Activated CD8-positive, alpha-beta T cell treated with anti-CD3 and anti-CD28 coated beads for 36 hours (primary cell): ENCODE data around the gene PTOV1. TPM values are rescaled to one million over a fixed set of nuclear protein-coding genes. Genes with fewer than 3 reads are reported as not detected.

Source experiments
- ATAC-seq: fragments of 200-7000 bp; cut with Tn5 transposase; one replicate; pipeline ENCODE4 v1.10.0; 2021; ENCODE audit warnings: mild to moderate bottlenecking, moderate library complexity
- CTCF ChIA-PET: fragments of 350-600 bp; sonication (Branson Sonifier 250); formaldehyde crosslinking; loops from one replicate; lab custom pipeline; 2021; ENCODE audit warnings: antibody characterized with exemption; lab: Charles Lee
- POLR2A ChIA-PET: fragments of 350-600 bp; sonication (Branson Sonifier 250); formaldehyde crosslinking; loops from one replicate; lab custom pipeline; 2021; ENCODE audit warnings: antibody characterized with exemption; lab: Charles Lee
- DNase-seq: peaks from one replicate; pipeline ENCODE4 v3.0.0-alpha.2; 2020
- H3K27ac Mint-ChIP-seq: one replicate; pipeline ENCODE4 v1.8.0; 2021; ENCODE audit warnings: mild to moderate bottlenecking, mixed read lengths
- H3K27me3 Mint-ChIP-seq: one replicate; pipeline ENCODE4 v1.8.0; 2021; ENCODE audit warnings: mixed read lengths
- H3K36me3 Mint-ChIP-seq: one replicate; pipeline ENCODE4 v1.8.0; 2021; ENCODE audit warnings: low read depth, mixed read lengths
- H3K4me1 Mint-ChIP-seq: one replicate; pipeline ENCODE4 v1.8.0; 2021; ENCODE audit warnings: low read depth, mixed read lengths
- H3K4me3 Mint-ChIP-seq: one replicate; pipeline ENCODE4 v1.8.0; 2021; ENCODE audit warnings: mild to moderate bottlenecking, moderate library complexity, mixed read lengths
- H3K9me3 Mint-ChIP-seq: one replicate; pipeline ENCODE4 v1.8.0; 2021; ENCODE audit warnings: mixed read lengths
- CTCF ChIP-seq: fragments of 200-600 bp; IDR thresholded peaks from one replicate; pipeline ENCODE4 v1.8.0; 2022; ENCODE audit warnings: antibody characterized with exemption, mild to moderate bottlenecking
- intact Hi-C: fragments of 100-400 bp; cut with micrococcal nuclease; formaldehyde crosslinking; loops from one replicate; pipeline ENCODE4 v1.10.0; 2022
- total RNA-seq, 2 experiments: library from RNA; stranded (reverse); gene quantifications; one replicate each; pipeline ENCODE4 v1.2.3, GENCODE V29; 2021

PTOV1 gene
- total RNA-seq, 2 experiments from 2014 or later: 87.4 to 88.5 TPM

GRCh38 chr19:49892716-49893115 is 41.8 kb downstream of the PTOV1 start:
- Mint-ChIP-seq H3K36me3 (peaks cover 11% of the 10 kb centered on the region), H3K4me3 (no peak overlapping the region)
- CTCF ChIA-PET: no interaction called here

DNA sequence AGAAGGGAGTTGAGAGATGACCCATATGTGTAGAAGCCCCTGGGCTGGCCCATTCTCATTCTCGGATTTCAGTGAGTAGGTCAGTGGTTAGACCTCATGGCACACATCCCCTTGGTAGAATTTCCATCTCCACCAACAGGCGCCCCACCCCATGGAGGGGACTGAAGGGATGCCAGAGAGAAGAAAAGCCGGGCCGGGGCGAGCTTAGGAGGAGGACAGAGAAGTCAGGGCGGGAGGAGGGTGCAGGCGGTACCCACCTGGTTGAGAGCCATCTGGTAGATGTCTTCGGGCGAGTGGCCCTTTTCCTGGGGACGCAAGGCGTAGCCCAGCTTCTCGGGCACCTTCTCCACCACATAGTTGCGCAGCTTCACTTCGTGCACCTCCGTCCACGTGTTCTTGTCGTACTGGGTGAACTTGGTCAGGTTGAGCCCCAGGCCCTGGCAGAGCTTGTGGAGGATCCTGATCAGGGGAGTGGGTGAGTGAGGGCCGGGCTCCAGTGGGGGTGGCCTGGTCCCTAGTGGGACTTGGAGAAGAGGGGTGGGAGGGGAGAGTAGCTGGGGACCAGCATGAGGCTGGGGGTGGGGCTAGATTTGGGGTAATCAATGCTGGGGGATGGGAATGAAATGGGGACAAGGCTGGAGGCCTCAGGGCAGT is 43.2 kb downstream of the PTOV1 start:
- Mint-ChIP-seq H3K27ac (peak overlapping the region; percentile 96), H3K27me3 (no peaks in the 10 kb centered on the region), H3K9me3 (no peaks in the 10 kb centered on the region), H3K36me3 (peaks cover 6% of the 10 kb centered on the region), H3K4me3 (peak overlapping the region; percentile 75), H3K4me1 (peaks cover 64% of the 10 kb centered on the region)
- no peak for TF ChIP-seq CTCF
- ChIA-PET CTCF (interaction anchor here (1.7 kb wide), 1 partner anchor 221 kb away, joined by 4 read pairs; no protein-coding TSS in a partner anchor), POLR2A (interaction anchor here (0.6 to 8.9 kb wide), 5 partner anchors 12 to 889 kb away, joined by 3 to 48 read pairs (median 4); partner anchors contain the start of genes ATF5 and NUP62)
- intact Hi-C loops: no loop called here
- no peak for ATAC-seq
- DNase-seq: no peak

More at GRCh38 chr19:49892716-49893115, 41.8 kb downstream of the PTOV1 start:
- no peak for TF ChIP-seq CTCF
- H3K9me3 Mint-ChIP-seq: no peaks in the 10 kb centered on the region
- intact Hi-C loops: no loop called here
- ATAC-seq (no peak), DNase-seq (no peak)
- POLR2A ChIA-PET: interaction anchor here (0.6 to 8.9 kb wide), 2 partner anchors 35 to 925 kb away, joined by 3 to 48 read pairs; partner anchors contain the start of genes ATF5 and NUP62
- no peaks in the 10 kb centered on the region for H3K27me3 Mint-ChIP-seq
- H3K27ac Mint-ChIP-seq: peak overlapping the region; percentile 33
- peaks cover 58% of the 10 kb centered on the region for H3K4me1 Mint-ChIP-seq

DNA sequence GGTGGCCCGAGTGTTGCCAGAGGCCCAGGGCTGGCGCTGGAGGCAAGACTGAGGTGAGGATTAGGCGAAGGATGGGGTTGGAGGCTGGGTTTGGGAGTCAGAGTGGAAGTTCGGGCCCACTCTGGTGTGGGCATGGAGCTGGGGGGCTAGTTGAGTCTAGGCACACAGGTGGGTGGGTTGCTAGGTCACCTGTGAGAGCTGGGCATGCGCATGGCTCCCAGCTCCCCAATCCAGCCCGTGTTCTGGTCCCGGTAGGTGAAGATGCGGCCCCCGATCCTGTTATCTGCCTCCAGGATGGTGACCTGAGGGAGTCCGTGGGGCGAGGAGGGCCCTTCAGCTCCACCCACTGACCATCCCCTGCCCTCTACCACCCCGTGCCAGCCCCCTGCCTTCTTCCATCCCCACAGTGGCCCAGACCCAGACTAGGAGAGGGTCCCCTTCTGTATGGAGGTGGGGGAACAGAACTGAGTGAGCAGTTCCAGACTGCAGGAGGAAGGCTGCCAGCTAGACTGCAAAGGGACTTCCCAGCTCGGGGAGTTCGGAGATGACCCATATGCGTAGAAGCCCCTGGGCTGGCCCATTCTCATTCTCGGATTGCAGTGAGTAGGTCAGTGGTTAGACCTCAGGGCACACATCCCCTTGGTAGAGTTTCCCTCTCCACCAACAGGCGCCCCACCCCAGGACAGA is 44.1 kb downstream of the PTOV1 start:
- Mint-ChIP-seq H3K36me3 (peaks cover 2% of the 10 kb centered on the region), H3K4me1 (peaks cover 58% of the 10 kb centered on the region), H3K9me3 (no peaks in the 10 kb centered on the region), H3K27ac (peak overlapping the region; percentile 96), H3K27me3 (no peaks in the 10 kb centered on the region), H3K4me3 (peak overlapping the region; percentile 75)
- ChIA-PET POLR2A (interaction anchor here (0.9 to 8.9 kb wide), 7 partner anchors 12 to 88 kb away, joined by 3 to 59 read pairs (median 5); partner anchors contain the start of genes ATF5 and NUP62), CTCF (interaction anchor here (1.7 kb wide), 1 partner anchor 222 kb away, joined by 4 read pairs; no protein-coding TSS in a partner anchor)
- no peak for TF ChIP-seq CTCF
- intact Hi-C loops: loop anchor here (5.0 kb wide), 1 partner anchor 37 kb away; no protein-coding TSS in a partner anchor
- ATAC-seq (no peak), DNase-seq (peak; percentile 68)

DNA sequence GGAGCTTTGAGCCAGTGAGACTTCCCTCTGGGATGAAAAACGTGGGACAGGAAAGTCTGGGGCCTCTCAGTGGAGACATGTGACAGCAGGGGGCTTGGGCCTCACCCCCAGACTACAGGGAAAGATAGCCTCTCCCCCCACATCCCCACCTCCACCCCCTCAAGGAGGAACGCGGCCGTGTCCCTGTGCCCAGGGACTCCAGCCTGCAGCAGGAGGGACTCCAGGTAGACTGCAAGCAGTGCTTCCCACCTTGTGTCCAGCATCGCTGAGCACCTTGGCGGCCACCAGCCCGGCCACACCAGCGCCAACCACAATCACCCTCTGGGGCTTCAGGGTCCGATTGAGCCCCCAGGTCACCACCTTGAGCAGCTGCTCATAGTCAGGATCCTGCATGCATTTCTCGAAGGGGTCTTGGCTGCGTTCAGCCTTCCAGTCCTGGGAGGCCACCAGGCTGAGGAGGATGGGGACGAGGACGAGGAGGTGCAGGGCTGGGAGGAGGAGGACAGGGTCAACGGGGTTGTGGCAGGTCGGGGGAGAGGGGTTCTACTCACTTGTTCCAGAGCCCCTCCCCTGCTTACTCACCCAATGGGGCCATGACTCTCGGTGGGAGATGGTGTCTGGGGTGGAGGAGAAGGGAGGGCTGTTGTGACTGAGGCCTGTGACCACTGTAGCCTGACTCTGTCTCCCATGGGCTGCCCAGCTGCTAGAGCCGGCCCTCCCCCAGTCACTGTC is 44.8 kb downstream of the PTOV1 start:
- H3K4me3 Mint-ChIP-seq: peak overlapping the region; percentile 75
- intact Hi-C loops: loop anchor here (5.0 kb wide), 1 partner anchor 37 kb away; no protein-coding TSS in a partner anchor
- H3K27ac Mint-ChIP-seq: peak overlapping the region; percentile 96
- H3K9me3 Mint-ChIP-seq: no peaks in the 10 kb centered on the region
- ChIA-PET POLR2A (interaction anchor here (0.8 to 8.9 kb wide), 6 partner anchors 10 to 89 kb away, joined by 3 to 59 read pairs (median 5); partner anchors contain the start of genes ATF5 and NUP62), CTCF (interaction anchor here (1.7 to 2.7 kb wide), 2 partner anchors 16 to 223 kb away, joined by 4 to 7 read pairs; no protein-coding TSS in a partner anchor)
- no peaks in the 10 kb centered on the region for H3K27me3 Mint-ChIP-seq
- no peak for TF ChIP-seq CTCF
- ATAC-seq: no peak
- no peaks in the 10 kb centered on the region for H3K36me3 Mint-ChIP-seq
- peaks cover 59% of the 10 kb centered on the region for H3K4me1 Mint-ChIP-seq
- peak; percentile 48 for DNase-seq
